Calu3 (cell line): ENCODE measurements around the gene NR4A1. TPM values are rescaled to one million over a fixed set of nuclear protein-coding genes. Genes with fewer than 3 reads are reported as not detected.
"Not testable (repeated sequence)": the region's sequence is repeated elsewhere in the genome, so short reads cannot be mapped to it uniquely, and the experiment has no call there.

Experiments
- BruUV-seq: library from RNA; stranded (reverse); fragments of 400-500 nt; replicated peaks from 2 replicates; lab custom pipeline; 2021; lab: Mats Ljungman, UMichigan
- CTCF ChIA-PET: fragments of 300-600 bp; sonication (Branson Sonifier 250); formaldehyde crosslinking; loops from one replicate; lab custom pipeline; 2022; ENCODE audit warnings: antibody characterized with exemption; lab: Charles Lee
- DNase-seq: peaks from one replicate; pipeline ENCODE4 v3.0.0; 2022
- H3K27ac Mint-ChIP-seq: one replicate; pipeline ENCODE4 v1.8.0; 2022; ENCODE audit warnings: mixed read lengths; ENCODE audit not compliant: unreplicated experiment
- H3K27me3 Mint-ChIP-seq: one replicate; pipeline ENCODE4 v1.8.0; 2022; ENCODE audit warnings: mixed read lengths; ENCODE audit not compliant: unreplicated experiment
- H3K36me3 Mint-ChIP-seq: one replicate; pipeline ENCODE4 v1.8.0; 2022; ENCODE audit warnings: mild to moderate bottlenecking, moderate library complexity, mixed read lengths; ENCODE audit not compliant: insufficient read depth, unreplicated experiment
- H3K4me1 Mint-ChIP-seq: one replicate; pipeline ENCODE4 v1.8.0; 2022; ENCODE audit warnings: mild to moderate bottlenecking, low read depth, mixed read lengths; ENCODE audit not compliant: unreplicated experiment
- H3K4me3 Mint-ChIP-seq: one replicate; pipeline ENCODE4 v1.8.0; 2022; ENCODE audit warnings: mild to moderate bottlenecking, low read depth, moderate library complexity, mixed read lengths; ENCODE audit not compliant: unreplicated experiment
- H3K9me3 Mint-ChIP-seq: one replicate; pipeline ENCODE4 v1.8.0; 2022; ENCODE audit warnings: low read depth, mixed read lengths; ENCODE audit not compliant: unreplicated experiment
- intact Hi-C: fragments of 100-400 bp; cut with micrococcal nuclease; formaldehyde crosslinking; loops from one replicate; pipeline ENCODE4 v1.10.0; 2022; ENCODE audit not compliant: unreplicated experiment
- total RNA-seq: library from RNA; stranded (reverse); gene quantifications from 2 replicates; pipeline ENCODE4 v1.2.3, GENCODE V29; 2022
- TF ChIP-seq, protein P1 (sequence below): fragments of 200-600 bp; IDR thresholded peaks from one replicate; pipeline ENCODE4 v1.8.0; 2022; ENCODE audit warnings: antibody characterized with exemption; ENCODE audit not compliant: unreplicated experiment

Gene NR4A1
- total RNA-seq, 1 experiment from 2014 or later = 18.9 TPM

DNA sequence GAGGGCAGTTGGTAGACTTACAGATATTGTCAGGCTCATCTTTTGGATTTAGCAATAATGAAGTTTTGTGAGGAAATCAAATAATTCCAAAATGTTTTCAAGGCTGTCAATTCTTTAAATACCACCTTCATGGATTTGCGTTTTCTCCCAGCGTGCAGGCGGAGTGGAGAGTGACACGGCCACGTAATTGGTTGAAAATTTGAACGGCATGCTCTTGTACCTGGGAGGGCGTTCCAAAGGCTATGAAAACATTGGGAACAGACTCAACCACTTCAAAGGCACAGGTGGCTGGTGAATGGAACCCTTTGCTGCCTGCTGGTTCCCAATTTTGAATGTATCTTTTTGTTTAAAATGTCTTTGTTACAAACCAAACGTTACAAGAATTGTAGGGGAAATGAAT is 40.6 kb downstream of the NR4A1 start:
- no TSS peak for BruUV-seq
- H3K36me3 Mint-ChIP-seq = no peaks in the 10 kb centered on the region
- H3K4me3 Mint-ChIP-seq = no peak overlapping the region
- no peaks in the 10 kb centered on the region for H3K4me1 Mint-ChIP-seq
- CTCF ChIA-PET = no interaction called here
- no peak for DNase-seq
- intact Hi-C loops = no loop called here
- H3K9me3 Mint-ChIP-seq = no peaks in the 10 kb centered on the region
- TF ChIP-seq, protein P1, sequence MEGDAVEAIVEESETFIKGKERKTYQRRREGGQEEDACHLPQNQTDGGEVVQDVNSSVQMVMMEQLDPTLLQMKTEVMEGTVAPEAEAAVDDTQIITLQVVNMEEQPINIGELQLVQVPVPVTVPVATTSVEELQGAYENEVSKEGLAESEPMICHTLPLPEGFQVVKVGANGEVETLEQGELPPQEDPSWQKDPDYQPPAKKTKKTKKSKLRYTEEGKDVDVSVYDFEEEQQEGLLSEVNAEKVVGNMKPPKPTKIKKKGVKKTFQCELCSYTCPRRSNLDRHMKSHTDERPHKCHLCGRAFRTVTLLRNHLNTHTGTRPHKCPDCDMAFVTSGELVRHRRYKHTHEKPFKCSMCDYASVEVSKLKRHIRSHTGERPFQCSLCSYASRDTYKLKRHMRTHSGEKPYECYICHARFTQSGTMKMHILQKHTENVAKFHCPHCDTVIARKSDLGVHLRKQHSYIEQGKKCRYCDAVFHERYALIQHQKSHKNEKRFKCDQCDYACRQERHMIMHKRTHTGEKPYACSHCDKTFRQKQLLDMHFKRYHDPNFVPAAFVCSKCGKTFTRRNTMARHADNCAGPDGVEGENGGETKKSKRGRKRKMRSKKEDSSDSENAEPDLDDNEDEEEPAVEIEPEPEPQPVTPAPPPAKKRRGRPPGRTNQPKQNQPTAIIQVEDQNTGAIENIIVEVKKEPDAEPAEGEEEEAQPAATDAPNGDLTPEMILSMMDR = no peak
- H3K27ac Mint-ChIP-seq = no peak overlapping the region
- H3K27me3 Mint-ChIP-seq = peaks cover 74% of the 10 kb centered on the region

DNA sequence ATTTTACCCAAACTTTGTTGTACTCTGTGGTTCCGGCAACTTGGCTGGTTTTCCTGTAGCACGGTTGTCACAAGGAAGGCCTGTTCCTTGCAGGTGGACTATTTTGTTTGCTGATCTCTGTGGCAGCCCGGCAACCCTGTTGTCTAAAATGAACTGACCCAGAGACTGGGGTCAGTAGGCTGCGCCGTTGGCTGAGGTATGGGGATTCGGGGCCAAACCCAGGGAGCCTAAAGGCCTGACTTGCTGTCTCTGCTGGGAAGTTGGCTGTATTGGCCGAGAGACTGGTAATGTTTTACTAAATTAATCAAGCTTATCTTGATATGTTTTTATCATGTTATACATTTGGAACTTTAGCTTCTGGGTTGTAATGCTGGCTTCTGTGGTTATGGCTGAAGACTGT is 42.1 kb downstream of the NR4A1 start:
- Mint-ChIP-seq H3K27me3 (peaks cover 71% of the 10 kb centered on the region), H3K27ac (no peak overlapping the region)

DNA sequence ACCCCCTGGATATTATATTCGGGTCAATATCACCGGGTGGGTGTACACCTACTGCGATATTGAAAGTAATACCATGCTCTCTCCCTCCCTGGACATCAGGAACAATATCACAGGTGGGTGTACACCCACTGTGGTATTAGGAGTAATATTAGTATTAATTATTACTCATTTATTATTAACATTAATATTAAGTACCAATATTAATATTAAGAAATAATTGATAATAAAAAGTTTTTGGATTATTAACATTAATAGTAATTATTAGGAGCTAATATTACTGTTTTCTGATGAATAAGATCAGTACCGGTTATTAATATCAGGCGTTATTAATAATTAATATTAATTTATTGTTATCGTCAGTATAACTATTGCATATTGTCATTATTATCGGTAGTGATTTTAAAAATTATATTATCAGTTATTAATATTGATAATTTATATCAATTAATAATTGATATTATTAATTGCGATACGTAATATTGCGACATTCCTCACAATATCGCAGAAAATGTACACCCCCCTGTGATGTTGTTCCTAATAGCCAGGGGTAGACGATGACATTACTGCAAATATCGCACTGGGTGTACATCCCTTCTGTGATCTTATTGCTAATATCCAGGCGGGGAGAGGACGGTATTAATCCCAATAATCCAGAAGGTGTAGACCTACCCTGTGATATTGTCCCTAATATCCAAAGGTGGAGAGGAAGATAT is 45.2 kb downstream of the NR4A1 start:
- BruUV-seq = no TSS peak
- intact Hi-C loops = no loop called here
- Mint-ChIP-seq H3K4me3 (no peak overlapping the region), H3K27ac (no peak overlapping the region), H3K36me3 (no peaks in the 10 kb centered on the region), H3K9me3 (no peaks in the 10 kb centered on the region), H3K4me1 (no peaks in the 10 kb centered on the region), H3K27me3 (peaks cover 54% of the 10 kb centered on the region)
- TF ChIP-seq, protein P1 = no peak
- CTCF ChIA-PET = no interaction called here
- no peak for DNase-seq

More for the DNA sequence above, 42.1 kb downstream of the NR4A1 start:
- H3K36me3 Mint-ChIP-seq = no peaks in the 10 kb centered on the region
- no peak overlapping the region for H3K4me3 Mint-ChIP-seq
- no peaks in the 10 kb centered on the region for H3K9me3 Mint-ChIP-seq
- no peaks in the 10 kb centered on the region for H3K4me1 Mint-ChIP-seq
- CTCF ChIA-PET = interaction anchor here (1.0 to 1.1 kb wide), 2 partner anchors 31 to 68 kb away, joined by 3 to 7 read pairs; no protein-coding TSS in a partner anchor
- BruUV-seq = no TSS peak
- intact Hi-C loops = no loop called here
- no peak for DNase-seq
- TF ChIP-seq, protein P1 = no peak

DNA sequence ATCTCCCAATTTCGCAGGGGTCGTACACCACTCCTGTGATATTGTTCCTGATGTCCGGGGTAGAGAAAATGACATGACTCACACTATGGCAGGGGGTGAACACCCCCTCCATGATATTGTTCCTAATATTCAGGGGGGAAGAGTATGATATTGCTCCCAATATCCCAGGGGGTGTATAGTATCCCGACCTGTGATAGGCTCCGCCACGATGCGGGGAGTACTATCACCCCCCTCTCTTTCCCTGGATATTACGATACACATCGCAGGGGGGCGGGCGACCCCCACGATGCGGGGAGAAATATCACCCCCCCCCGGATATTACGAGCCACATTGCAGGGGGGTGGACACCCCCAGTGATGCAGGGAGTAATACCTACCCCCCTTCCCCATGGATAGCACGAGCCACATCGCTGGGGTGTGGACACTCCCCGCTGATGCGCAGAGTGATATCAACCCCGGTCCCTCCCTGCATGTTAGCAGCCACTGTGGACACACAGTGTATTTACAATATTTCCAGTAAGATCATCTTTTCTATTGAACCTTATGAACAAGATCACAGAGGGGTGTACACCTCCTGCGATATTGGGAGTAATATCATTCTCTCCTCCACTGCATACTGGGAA is 45.9 kb downstream of the NR4A1 start:
- CTCF ChIA-PET = no interaction called here

DNA sequence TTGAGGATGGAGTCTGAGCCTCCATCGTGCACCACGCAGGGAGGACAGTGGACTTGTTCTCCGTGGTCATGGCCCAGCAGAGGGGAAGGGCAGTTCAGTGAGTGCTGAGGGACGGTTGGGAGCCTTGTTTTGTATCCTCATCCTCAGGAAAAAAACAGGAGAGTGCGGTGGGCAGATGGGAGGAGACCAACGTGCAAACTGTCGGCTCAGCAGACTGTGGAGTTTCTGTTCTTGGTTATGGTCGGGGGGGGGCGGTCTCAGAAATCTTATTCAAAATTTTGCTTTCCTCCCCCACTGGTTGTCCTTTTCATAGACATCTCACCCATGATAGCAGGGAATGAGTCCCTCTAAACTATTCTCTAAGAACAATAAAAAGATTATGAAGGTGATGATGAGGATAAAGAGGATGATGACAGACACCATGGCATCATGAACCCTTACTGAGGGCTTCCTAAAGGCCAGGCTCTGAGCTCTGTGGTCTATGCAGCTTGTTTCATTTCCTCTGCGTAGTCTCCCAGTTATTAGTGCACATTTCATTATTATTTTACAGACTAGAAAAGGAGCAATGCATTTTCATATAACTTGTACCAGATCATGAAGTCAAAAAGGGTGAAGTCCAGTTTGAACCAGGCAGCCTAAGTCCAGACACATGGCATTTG is 53.3 kb downstream of the NR4A1 start:
- intact Hi-C loops, H3K4me1 Mint-ChIP-seq, BruUV-seq, H3K9me3 Mint-ChIP-seq, H3K27ac Mint-ChIP-seq, H3K36me3 Mint-ChIP-seq, DNase-seq, H3K4me3 Mint-ChIP-seq: not testable (repeated sequence)
- CTCF ChIA-PET = interaction anchor here (1.7 kb wide), 1 partner anchor 79 kb away, joined by 4 read pairs; no protein-coding TSS in a partner anchor
- H3K27me3 Mint-ChIP-seq = peaks cover 49% of the 10 kb centered on the region

More for the DNA sequence above, 45.9 kb downstream of the NR4A1 start:
- intact Hi-C loops = no loop called here
- Mint-ChIP-seq H3K4me3 (no peak overlapping the region), H3K27me3 (peaks cover 54% of the 10 kb centered on the region), H3K4me1 (no peaks in the 10 kb centered on the region), H3K9me3 (no peaks in the 10 kb centered on the region), H3K36me3 (no peaks in the 10 kb centered on the region), H3K27ac (no peak overlapping the region)
- no peak for DNase-seq
- no TSS peak for BruUV-seq
- TF ChIP-seq, protein P1 = no peak
